H9 (cell line): ENCODE measurements around the gene ZFP57. TPM values are rescaled to one million over a fixed set of nuclear protein-coding genes. Genes with fewer than 3 reads are reported as not detected.
A peak's percentile ranks its signal among the peaks of the same experiment; 100 is the strongest.

Source experiments
- DNase-seq: peaks from one replicate; pipeline ENCODE4 v3.0.0-alpha.2; 2017
- H2AFZ ChIP-seq: one replicate; pipeline ENCODE4 v1.6.1; 2013; ENCODE audit warnings: mild to moderate bottlenecking, low read length, control low read depth, moderate library complexity
- H2AK5ac ChIP-seq: 2 replicates; pipeline ENCODE4 v1.6.1; 2013; ENCODE audit warnings: low read length, control low read depth, mixed read lengths; ENCODE audit not compliant: insufficient read length
- H2BK120ac ChIP-seq: one replicate; pipeline ENCODE4 v1.6.1; 2013; ENCODE audit warnings: low read depth, mild to moderate bottlenecking, low read length, control low read depth, inconsistent platforms; ENCODE audit not compliant: poor library complexity, severe bottlenecking
- H2BK12ac ChIP-seq: 2 replicates; pipeline ENCODE4 v1.6.1; 2013; ENCODE audit warnings: low read length, control low read depth, mixed read lengths, low read depth; ENCODE audit not compliant: insufficient read length
- H2BK15ac ChIP-seq: 2 replicates; pipeline ENCODE4 v1.6.1; 2013; ENCODE audit warnings: low read depth, low read length, control low read depth
- H2BK20ac ChIP-seq: one replicate; pipeline ENCODE4 v1.6.1; 2013; ENCODE audit warnings: low read depth, mild to moderate bottlenecking, low read length, control low read depth, inconsistent platforms; ENCODE audit not compliant: poor library complexity, severe bottlenecking
- H2BK5ac ChIP-seq: 2 replicates; pipeline ENCODE4 v1.6.1; 2013; ENCODE audit warnings: low read length, control low read depth, mixed read lengths; ENCODE audit not compliant: insufficient read length
- H3K14ac ChIP-seq: 2 replicates; pipeline ENCODE4 v1.6.1; 2013; ENCODE audit warnings: low read length, control low read depth; ENCODE audit not compliant: insufficient read depth
- H3K18ac ChIP-seq: 2 replicates; pipeline ENCODE4 v1.6.1; 2013; ENCODE audit warnings: low read depth, mild to moderate bottlenecking, mixed read lengths, low read length, control low read depth; ENCODE audit not compliant: insufficient read length
- H3K23ac ChIP-seq: 2 replicates; pipeline ENCODE4 v1.6.1; 2013; ENCODE audit warnings: low read length, control low read depth, mixed read lengths, low read depth; ENCODE audit not compliant: insufficient read length
- H3K23me2 ChIP-seq: 2 replicates; pipeline ENCODE4 v1.6.1; 2013; ENCODE audit warnings: low read depth, mild to moderate bottlenecking, mixed read lengths, low read length, control low read depth; ENCODE audit not compliant: insufficient read length, poor library complexity, severe bottlenecking
- H3K27ac ChIP-seq: 2 replicates; pipeline ENCODE4 v1.5.1; 2013; ENCODE audit warnings: low read length, control low read depth, mixed read lengths, low read depth; ENCODE audit not compliant: insufficient read length
- H3K27me3 ChIP-seq: 2 replicates; pipeline ENCODE4 v1.6.1; 2013; ENCODE audit warnings: low read length, control low read depth, inconsistent platforms; ENCODE audit not compliant: insufficient read depth
- H3K4ac ChIP-seq: 2 replicates; pipeline ENCODE4 v1.6.1; 2013; ENCODE audit warnings: low read depth, mild to moderate bottlenecking, control low read depth, inconsistent platforms, low read length, moderate library complexity
- H3K4me1 ChIP-seq: 2 replicates; pipeline ENCODE4 v1.6.1; 2013; ENCODE audit warnings: low read length, control low read depth, inconsistent platforms; ENCODE audit not compliant: insufficient read depth
- H3K4me2 ChIP-seq: 2 replicates; pipeline ENCODE4 v1.6.1; 2013; ENCODE audit warnings: low read length, control low read depth, mixed read lengths; ENCODE audit not compliant: insufficient read length, insufficient read depth
- H3K56ac ChIP-seq: 2 replicates; pipeline ENCODE4 v1.6.1; 2013; ENCODE audit warnings: low read depth, mild to moderate bottlenecking, mixed read lengths, low read length, control low read depth; ENCODE audit not compliant: insufficient read length
- H3K79me1 ChIP-seq: 2 replicates; pipeline ENCODE4 v1.6.1; 2013; ENCODE audit warnings: low read depth, mild to moderate bottlenecking, moderate library complexity, low read length, control low read depth, inconsistent platforms; ENCODE audit not compliant: insufficient read depth, poor library complexity, severe bottlenecking
- H3K79me2 ChIP-seq: 2 replicates; pipeline ENCODE4 v1.6.1; 2013; ENCODE audit warnings: low read length, control low read depth, inconsistent platforms; ENCODE audit not compliant: insufficient read depth
- H3K9ac ChIP-seq: 2 replicates; pipeline ENCODE4 v1.6.1; 2013; ENCODE audit warnings: low read length, control low read depth, mixed read lengths; ENCODE audit not compliant: insufficient read length; ENCODE audit errors: extremely low read depth
- H3K9me3 ChIP-seq: one replicate; pipeline ENCODE4 v1.6.1; 2013; ENCODE audit warnings: low read depth, low read length, inconsistent platforms; ENCODE audit not compliant: control insufficient read depth
- H3T11ph ChIP-seq: one replicate; pipeline ENCODE4 v1.6.1; 2013; ENCODE audit warnings: mild to moderate bottlenecking, low read length, control low read depth, inconsistent platforms
- H4K20me1 ChIP-seq: one replicate; pipeline ENCODE4 v1.6.1; 2013; ENCODE audit not compliant: control insufficient read depth, insufficient read length, insufficient read depth
- H4K5ac ChIP-seq: 2 replicates; pipeline ENCODE4 v1.6.1; 2013; ENCODE audit warnings: low read depth, mild to moderate bottlenecking, mixed read lengths, low read length, control low read depth; ENCODE audit not compliant: insufficient read length
- H4K8ac ChIP-seq: replicated peaks from 2 replicates; pipeline ENCODE4 v1.6.1; 2013; ENCODE audit warnings: low read length, control low read depth, mixed read lengths, low read depth; ENCODE audit not compliant: insufficient read length
- H4K91ac ChIP-seq: 2 replicates; pipeline ENCODE4 v1.6.1; 2013; ENCODE audit warnings: low read depth, mild to moderate bottlenecking, moderate library complexity, mixed read lengths, low read length, control low read depth; ENCODE audit not compliant: insufficient read length
- H3K27ac Mint-ChIP-seq, 3 experiments: 2 replicates in 2 of 3; 3 replicates in 1 of 3; pipeline ENCODE4 v1.8.0; 2020 to 2021; ENCODE audit warnings: mixed read lengths in 3 of 3, mild to moderate bottlenecking in 1 of 3, moderate library complexity in 1 of 3
- H3K27me3 Mint-ChIP-seq: 2 replicates; pipeline ENCODE4 v1.8.0; 2021; ENCODE audit warnings: low read depth, mild to moderate bottlenecking, moderate library complexity, mixed read lengths
- H3K36me3 Mint-ChIP-seq, 3 experiments: 2 replicates in 2 of 3; 3 replicates in 1 of 3; pipeline ENCODE4 v1.8.0; 2020 to 2021; ENCODE audit warnings: low read depth in 3 of 3, mixed read lengths in 3 of 3; ENCODE audit not compliant: insufficient read depth in 1 of 3
- H3K4me1 Mint-ChIP-seq, 2 experiments: 2 replicates each; pipeline ENCODE4 v1.8.0; 2020; ENCODE audit warnings: mixed read lengths in 2 of 2
- H3K4me3 Mint-ChIP-seq, 2 experiments: 2 replicates in 1 of 2; 3 replicates in 1 of 2; pipeline ENCODE4 v1.8.0; 2020 to 2021; ENCODE audit warnings: mild to moderate bottlenecking in 2 of 2, mixed read lengths in 2 of 2, moderate library complexity in 1 of 2
- H3K9me3 Mint-ChIP-seq, 2 experiments: 2 replicates in 1 of 2; 3 replicates in 1 of 2; pipeline ENCODE4 v1.8.0; 2020; ENCODE audit warnings: mild to moderate bottlenecking in 2 of 2, mixed read lengths in 2 of 2, moderate library complexity in 1 of 2
- WGBS: extraction: QIAGEN DNeasy Blood & Tissue Kit; methylation state at CpG from one replicate; pipeline ENCODE4 v1.1.7; 2013; ENCODE audit warnings: missing lambda C conversion rate, low lambda C conversion rate, mixed read lengths; ENCODE audit not compliant: insufficient read length; ENCODE audit errors: extremely low coverage; 5-methylcytosine and 5-hydroxymethylcytosine counted together
- total RNA-seq: library from RNA; stranded (reverse); gene quantifications from 2 replicates; pipeline ENCODE4 v1.2.1, GENCODE V29; 2021
- TF ChIP-seq, protein P1 (sequence below): fragments of 200-600 bp; sonication (generic); conservative IDR thresholded peaks from 3 replicates; pipeline ENCODE4 v1.8.0; 2021; ENCODE audit warnings: antibody characterized with exemption, mild to moderate bottlenecking

The ZFP57 gene
- total RNA-seq, 1 experiment from 2014 or later = 1.7 TPM

DNA sequence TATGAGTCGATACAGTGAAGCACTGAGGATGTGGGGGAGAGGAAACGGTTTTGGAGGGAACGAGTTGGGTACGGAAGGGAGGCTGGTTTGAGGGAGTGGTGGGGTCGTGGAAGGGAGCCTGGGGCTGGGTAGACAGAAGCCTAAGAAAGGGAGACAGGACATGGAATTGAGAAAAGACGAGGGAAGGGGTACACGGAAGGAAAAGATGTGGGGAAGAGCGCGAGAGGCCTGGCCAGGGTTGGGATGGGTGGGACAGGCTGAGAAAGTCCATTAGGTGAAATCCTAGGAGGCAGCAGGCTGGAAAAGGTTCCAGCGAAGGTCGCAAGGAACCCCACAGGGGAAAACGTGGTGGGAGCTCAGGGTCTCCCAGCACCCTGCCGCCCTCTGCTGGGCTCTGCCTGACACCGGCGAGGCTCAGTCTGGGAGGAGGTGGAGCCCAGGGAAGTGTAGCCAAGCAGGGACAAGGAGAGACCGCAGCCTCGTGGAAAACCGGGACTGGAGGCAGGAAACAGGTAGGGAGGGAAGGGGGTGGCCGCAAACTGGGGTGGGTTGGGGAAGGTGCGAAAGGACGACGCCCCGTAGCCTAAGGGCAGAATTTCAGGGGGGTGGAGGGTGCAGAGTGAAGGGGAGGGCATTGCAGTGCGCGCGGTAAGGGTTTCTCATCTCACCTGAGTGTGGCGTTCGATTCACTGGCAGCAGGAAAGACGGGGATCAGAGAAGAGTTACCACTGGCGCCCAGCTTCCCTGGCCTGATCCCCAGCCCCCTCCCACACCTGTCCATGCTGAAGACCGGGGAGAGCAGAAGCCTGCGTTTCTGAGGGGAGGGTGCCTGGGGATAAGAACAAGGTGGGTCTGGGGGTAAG is 52.3 kb downstream of the ZFP57 start:
- H3K4me1 ChIP-seq = peaks cover 12% of the 10 kb centered on the region; the same call in 1 of the 2 replicates
- no peak overlapping the region for H2AK5ac ChIP-seq
- no peak overlapping the region for H2BK120ac ChIP-seq
- H3K9ac ChIP-seq = peak overlapping the region; percentile 60
- peak overlapping the region; percentile 92 to 93 (median 92) for H3K27ac Mint-ChIP-seq
- peaks cover 73% of the 10 kb centered on the region in 2 experiments for H3K4me1 Mint-ChIP-seq
- WGBS = no CpG with 5 or more reads among the region's 32 CpGs
- no peak overlapping the region for H3K23ac ChIP-seq
- peak overlapping the region; percentile 66 for H3K27ac ChIP-seq
- no peak overlapping the region for H4K91ac ChIP-seq
- TF ChIP-seq, protein P1, sequence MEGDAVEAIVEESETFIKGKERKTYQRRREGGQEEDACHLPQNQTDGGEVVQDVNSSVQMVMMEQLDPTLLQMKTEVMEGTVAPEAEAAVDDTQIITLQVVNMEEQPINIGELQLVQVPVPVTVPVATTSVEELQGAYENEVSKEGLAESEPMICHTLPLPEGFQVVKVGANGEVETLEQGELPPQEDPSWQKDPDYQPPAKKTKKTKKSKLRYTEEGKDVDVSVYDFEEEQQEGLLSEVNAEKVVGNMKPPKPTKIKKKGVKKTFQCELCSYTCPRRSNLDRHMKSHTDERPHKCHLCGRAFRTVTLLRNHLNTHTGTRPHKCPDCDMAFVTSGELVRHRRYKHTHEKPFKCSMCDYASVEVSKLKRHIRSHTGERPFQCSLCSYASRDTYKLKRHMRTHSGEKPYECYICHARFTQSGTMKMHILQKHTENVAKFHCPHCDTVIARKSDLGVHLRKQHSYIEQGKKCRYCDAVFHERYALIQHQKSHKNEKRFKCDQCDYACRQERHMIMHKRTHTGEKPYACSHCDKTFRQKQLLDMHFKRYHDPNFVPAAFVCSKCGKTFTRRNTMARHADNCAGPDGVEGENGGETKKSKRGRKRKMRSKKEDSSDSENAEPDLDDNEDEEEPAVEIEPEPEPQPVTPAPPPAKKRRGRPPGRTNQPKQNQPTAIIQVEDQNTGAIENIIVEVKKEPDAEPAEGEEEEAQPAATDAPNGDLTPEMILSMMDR = peak; percentile 81
- no peak overlapping the region for H4K8ac ChIP-seq
- H3K79me2 ChIP-seq = peaks cover 7% of the 10 kb centered on the region; the same call in 1 of the 2 replicates
- peak overlapping the region; percentile 90 for H3K4me2 ChIP-seq
- H3K36me3 Mint-ChIP-seq = peaks cover 7 to 44% (median 16%) of the 10 kb centered on the region in 3 experiments; a peak in 6 of 7 replicates
- no peaks in the 10 kb centered on the region for H3K9me3 ChIP-seq
- H3K4me3 Mint-ChIP-seq = peak overlapping the region; percentile 88 to 92
- no peak overlapping the region for H2BK20ac ChIP-seq
- H2BK5ac ChIP-seq = no peak overlapping the region
- no peak overlapping the region for H3K4ac ChIP-seq
- peak overlapping the region; percentile 45 for H3K14ac ChIP-seq
- peak; percentile 95 for DNase-seq
- H3K18ac ChIP-seq = peak overlapping the region; percentile 39
- no peak overlapping the region for H3K56ac ChIP-seq
- no peak overlapping the region for H2BK15ac ChIP-seq
- peaks cover 0 to 5% of the 10 kb centered on the region in 2 experiments; a peak in 2 of 5 replicates for H3K9me3 Mint-ChIP-seq
- no peak overlapping the region for H4K5ac ChIP-seq
- H3T11ph ChIP-seq = no peak overlapping the region
- no peak overlapping the region for H2BK12ac ChIP-seq
- H3K23me2 ChIP-seq = peaks cover 40% of the 10 kb centered on the region
- H3K79me1 ChIP-seq = no peaks in the 10 kb centered on the region
- no peaks in the 10 kb centered on the region for H3K27me3 ChIP-seq
- no peaks in the 10 kb centered on the region for H4K20me1 ChIP-seq
- H3K27me3 Mint-ChIP-seq = no peaks in the 10 kb centered on the region; the same call in none of the 2 replicates
- H2AFZ ChIP-seq = no peak overlapping the region
